Thyroid gland (tissue), 4 donors: Measurements from ENCODE around the gene PDE3A.
A peak's percentile ranks its signal among the peaks of the same experiment; 100 is the strongest.

Experiments used
- POLR2A ChIP-seq, 2 donors: fragments of 450-650 bp; IDR thresholded peaks; one replicate each; pipeline ENCODE4 v1.6.1; 2017; ENCODE audit warnings: antibody characterized with exemption in 2 of 2, mild to moderate bottlenecking in 2 of 2, moderate library complexity in 1 of 2
- TF ChIP-seq, protein P1 (sequence below), 6 experiments: fragments of 200-600 bp in 3 of 6; fragments of 450-650 bp in 3 of 6; sonication (generic) in 3 of 6; IDR thresholded peaks; one replicate each; pipeline ENCODE4 v1.5.1; 2016 to 2019; ENCODE audit warnings: antibody characterized with exemption in 6 of 6, mild to moderate bottlenecking in 2 of 6, inconsistent platforms in 1 of 6, moderate library complexity in 1 of 6

DNA sequence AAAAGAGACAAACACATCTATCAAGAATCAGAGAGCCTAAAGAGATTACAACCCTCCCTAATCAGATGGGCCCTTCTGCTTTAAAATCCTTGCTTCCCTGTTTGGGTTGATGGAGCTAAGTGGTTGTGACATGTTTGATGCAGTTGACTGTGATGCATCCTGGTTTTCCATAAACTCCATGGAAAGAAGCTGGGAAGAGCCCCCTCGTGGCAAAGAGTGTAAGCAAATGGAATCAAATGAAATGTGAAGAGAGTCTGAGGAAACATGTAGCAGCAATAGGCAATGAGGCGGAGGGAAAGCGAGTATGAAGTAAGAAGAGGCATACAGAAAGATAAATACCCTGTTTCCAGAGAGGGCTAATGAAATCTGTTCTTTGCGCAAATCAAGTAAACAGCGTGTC, 256.4 kb downstream of the PDE3A start:
- TF ChIP-seq, protein P1, sequence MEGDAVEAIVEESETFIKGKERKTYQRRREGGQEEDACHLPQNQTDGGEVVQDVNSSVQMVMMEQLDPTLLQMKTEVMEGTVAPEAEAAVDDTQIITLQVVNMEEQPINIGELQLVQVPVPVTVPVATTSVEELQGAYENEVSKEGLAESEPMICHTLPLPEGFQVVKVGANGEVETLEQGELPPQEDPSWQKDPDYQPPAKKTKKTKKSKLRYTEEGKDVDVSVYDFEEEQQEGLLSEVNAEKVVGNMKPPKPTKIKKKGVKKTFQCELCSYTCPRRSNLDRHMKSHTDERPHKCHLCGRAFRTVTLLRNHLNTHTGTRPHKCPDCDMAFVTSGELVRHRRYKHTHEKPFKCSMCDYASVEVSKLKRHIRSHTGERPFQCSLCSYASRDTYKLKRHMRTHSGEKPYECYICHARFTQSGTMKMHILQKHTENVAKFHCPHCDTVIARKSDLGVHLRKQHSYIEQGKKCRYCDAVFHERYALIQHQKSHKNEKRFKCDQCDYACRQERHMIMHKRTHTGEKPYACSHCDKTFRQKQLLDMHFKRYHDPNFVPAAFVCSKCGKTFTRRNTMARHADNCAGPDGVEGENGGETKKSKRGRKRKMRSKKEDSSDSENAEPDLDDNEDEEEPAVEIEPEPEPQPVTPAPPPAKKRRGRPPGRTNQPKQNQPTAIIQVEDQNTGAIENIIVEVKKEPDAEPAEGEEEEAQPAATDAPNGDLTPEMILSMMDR (IDR thresholded peaks at IDR 0.05) = peak in 1 of 6 experiments; percentile 20
- no peak for TF ChIP-seq POLR2A (IDR thresholded peaks at IDR 0.05)
